AG04450 (cell line): ENCODE results near the gene VSTM2L. TPM values are rescaled to one million over a fixed set of nuclear protein-coding genes. Genes with fewer than 3 reads are reported as not detected.

Experiments
- CTCF ChIA-PET: fragments of 300-600, 350-600 bp; formaldehyde crosslinking; extraction: SDS; loops from one replicate; lab custom pipeline; 2022; ENCODE audit warnings: antibody characterized with exemption, inconsistent platforms; lab: Charles Lee
- POLR2A ChIA-PET: fragments of 350-600 bp; formaldehyde crosslinking; extraction: SDS; loops from one replicate; lab custom pipeline; 2021; ENCODE audit warnings: antibody characterized with exemption, inconsistent platforms; lab: Yijun Ruan, JAX
- DNase-seq: peaks from one replicate; pipeline ENCODE4 v3.0.0-alpha.2; 2011; ENCODE audit warnings: low read depth, low spot score
- H3K27ac ChIP-seq: one replicate; pipeline ENCODE4 v1.5.1; 2012; ENCODE audit warnings: low read depth, low read length, control low read depth
- H3K27me3 ChIP-seq: one replicate; pipeline ENCODE4 v1.6.0; 2012; ENCODE audit warnings: low read length; ENCODE audit not compliant: control insufficient read depth, insufficient read depth
- H3K4me3 ChIP-seq: 2 replicates; pipeline ENCODE4 v1.5.1; 2011; ENCODE audit warnings: mild to moderate bottlenecking, low read depth, low read length, control low read depth
- H3K9me3 ChIP-seq: 2 replicates; pipeline ENCODE4 v1.5.1; 2012; ENCODE audit warnings: low read length; ENCODE audit not compliant: control insufficient read depth, insufficient read depth
- polyA plus RNA-seq: library from polyadenylated mRNA; depleted of rRNA; stranded (reverse); fragments of >200 nt; gene quantifications from 2 replicates; pipeline ENCODE4 v1.2.3, GENCODE V29; 2011
- TF ChIP-seq, protein P1 (sequence below): IDR thresholded peaks from 2 replicates; pipeline ENCODE4 v1.5.1; 2011; ENCODE audit warnings: low read depth, low read length, control low read depth, inconsistent platforms

Gene VSTM2L
- polyA plus RNA-seq, 1 experiment: 0.25 TPM

DNA sequence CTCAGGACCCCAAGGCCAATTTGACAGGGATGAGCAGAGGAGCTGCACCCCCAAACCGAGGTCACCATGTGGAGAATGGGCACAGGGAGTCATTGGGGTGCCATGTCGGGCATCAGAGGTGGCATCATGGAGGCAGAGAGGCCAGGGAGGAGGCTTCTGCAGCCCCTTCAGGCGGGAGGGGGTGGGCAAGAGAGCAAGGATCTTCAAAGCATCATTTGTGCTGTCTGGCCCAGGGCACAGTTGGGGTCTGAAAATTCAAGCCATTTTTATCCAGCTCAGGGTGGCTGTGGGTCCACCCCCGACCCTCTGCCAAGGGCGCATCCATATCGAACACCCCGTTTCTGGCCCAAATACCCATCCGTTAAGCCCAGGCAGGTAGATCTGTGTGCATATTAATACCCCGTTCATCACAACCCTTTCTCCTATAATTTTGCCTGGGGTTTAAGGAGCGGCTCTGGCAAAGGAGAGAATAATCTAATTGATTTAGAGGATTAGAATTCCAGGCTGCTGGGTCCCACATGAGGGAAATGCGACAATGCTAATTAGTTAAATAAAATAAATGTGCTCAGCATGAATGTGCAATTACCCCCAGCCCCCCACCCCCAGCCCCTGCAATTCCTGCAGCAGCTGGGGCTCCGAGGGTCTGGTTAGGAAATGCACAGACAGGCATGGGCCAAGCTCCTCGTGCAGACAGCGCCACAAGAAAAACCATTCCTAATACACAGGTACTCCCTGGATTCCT is 31.9 kb downstream of the VSTM2L start:
- DNase-seq: no peak
- ChIA-PET CTCF (no interaction called here), POLR2A (no interaction called here)
- TF ChIP-seq, protein P1, sequence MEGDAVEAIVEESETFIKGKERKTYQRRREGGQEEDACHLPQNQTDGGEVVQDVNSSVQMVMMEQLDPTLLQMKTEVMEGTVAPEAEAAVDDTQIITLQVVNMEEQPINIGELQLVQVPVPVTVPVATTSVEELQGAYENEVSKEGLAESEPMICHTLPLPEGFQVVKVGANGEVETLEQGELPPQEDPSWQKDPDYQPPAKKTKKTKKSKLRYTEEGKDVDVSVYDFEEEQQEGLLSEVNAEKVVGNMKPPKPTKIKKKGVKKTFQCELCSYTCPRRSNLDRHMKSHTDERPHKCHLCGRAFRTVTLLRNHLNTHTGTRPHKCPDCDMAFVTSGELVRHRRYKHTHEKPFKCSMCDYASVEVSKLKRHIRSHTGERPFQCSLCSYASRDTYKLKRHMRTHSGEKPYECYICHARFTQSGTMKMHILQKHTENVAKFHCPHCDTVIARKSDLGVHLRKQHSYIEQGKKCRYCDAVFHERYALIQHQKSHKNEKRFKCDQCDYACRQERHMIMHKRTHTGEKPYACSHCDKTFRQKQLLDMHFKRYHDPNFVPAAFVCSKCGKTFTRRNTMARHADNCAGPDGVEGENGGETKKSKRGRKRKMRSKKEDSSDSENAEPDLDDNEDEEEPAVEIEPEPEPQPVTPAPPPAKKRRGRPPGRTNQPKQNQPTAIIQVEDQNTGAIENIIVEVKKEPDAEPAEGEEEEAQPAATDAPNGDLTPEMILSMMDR: no peak
- Histone ChIP-seq H3K9me3 (no peaks in the 10 kb centered on the region; the same call in 1 of the 2 replicates), H3K4me3 (no peak overlapping the region), H3K27ac (no peak overlapping the region), H3K27me3 (peaks cover 35% of the 10 kb centered on the region)

DNA sequence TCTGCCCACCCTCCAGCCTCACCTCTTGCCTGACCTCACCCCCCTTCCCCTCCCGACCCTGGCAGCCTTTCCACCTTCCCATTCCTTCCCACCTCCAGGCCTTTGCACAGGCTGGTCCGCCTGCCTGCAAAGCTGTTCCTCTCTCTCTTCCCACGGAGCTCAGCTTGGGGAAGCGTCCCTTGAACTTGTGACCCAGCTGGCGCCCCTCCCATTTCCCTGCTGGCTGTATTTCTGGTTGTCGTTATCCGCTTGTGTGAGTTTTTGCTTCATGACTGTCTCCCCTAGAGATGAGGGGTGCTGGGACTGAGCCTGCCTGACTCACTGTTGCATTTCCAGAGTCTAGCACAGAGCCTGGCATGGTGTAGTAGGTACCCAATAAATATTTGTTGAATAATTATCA is 32.5 kb downstream of the VSTM2L start:
- Histone ChIP-seq H3K27ac (no peak overlapping the region), H3K4me3 (no peak overlapping the region), H3K27me3 (peaks cover 31% of the 10 kb centered on the region), H3K9me3 (no peaks in the 10 kb centered on the region; the same call in 1 of the 2 replicates)
- POLR2A ChIA-PET: no interaction called here
- CTCF ChIA-PET: no interaction called here
- no peak for DNase-seq
- TF ChIP-seq, protein P1: no peak

DNA sequence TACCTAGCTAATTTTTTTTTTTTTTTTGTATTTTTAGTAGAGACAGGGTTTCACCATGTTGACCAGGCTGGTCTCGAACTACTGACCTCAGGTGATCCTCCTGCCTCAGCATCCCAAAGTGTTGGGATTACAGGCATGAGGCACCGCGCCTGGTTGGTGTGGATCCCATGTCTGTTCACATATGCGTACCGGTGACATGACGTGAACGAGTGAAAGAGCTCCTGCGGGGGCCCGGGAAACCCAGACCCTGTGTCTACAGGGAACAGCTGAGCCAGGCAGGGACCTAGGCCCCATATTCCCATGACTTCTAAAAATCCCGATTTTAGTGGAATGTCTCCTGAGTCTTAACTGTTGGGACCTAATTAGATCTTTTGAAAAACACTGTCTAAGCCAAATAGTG is 33.1 kb downstream of the VSTM2L start:
- DNase-seq: no peak
- CTCF ChIA-PET: no interaction called here
- H3K27me3 ChIP-seq: peaks cover 28% of the 10 kb centered on the region
- H3K9me3 ChIP-seq: no peaks in the 10 kb centered on the region; the same call in 1 of the 2 replicates
- H3K4me3 ChIP-seq: no peak overlapping the region
- no peak overlapping the region for H3K27ac ChIP-seq
- POLR2A ChIA-PET: no interaction called here
- TF ChIP-seq, protein P1: no peak

DNA sequence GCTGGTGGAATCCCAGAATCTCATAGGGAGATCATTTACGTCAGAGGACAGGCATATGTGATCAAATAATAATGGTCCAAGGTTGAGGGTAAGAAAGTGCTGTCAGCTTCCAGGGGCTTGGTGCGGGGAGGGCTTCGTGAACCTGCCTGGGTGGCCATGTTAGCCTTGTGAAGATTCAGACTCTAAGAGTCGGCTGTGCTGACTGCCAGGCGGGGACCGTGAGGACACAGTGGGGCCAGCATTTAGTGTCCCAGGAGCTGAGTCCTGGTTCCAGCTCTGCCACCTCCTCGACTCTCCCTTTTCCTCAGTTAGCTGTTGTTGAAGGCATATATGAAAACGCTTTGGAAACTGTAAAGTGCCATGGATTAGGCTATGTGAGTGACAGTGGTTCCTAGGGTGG is 33.5 kb downstream of the VSTM2L start:
- ChIA-PET POLR2A (no interaction called here), CTCF (no interaction called here)

DNA sequence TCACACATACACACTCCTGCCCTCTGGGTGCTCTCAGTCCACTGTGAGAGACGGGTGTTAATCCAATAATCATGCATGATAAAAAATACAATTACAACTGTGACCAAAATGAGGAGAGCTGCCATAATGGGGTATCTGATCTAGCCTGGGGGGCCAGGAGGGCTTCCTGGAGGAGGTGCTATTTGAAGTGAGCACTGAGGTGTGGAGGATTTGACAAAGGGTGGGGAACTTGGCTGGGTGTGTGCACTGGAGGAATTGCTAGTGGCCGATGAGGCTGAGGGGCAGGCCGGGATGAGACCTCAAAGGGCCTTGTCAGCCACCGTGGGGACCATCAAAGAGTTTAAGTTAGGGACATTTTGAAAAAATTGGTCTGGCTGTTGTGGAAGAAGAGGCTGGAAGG is 34.8 kb downstream of the VSTM2L start:
- no peak overlapping the region for H3K4me3 ChIP-seq
- TF ChIP-seq, protein P1: no peak
- peaks cover 21% of the 10 kb centered on the region for H3K27me3 ChIP-seq
- no peak overlapping the region for H3K27ac ChIP-seq
- no peaks in the 10 kb centered on the region; the same call in 1 of the 2 replicates for H3K9me3 ChIP-seq
- no peak for DNase-seq
- POLR2A ChIA-PET: no interaction called here
- CTCF ChIA-PET: interaction anchor here (0.5 kb wide), 1 partner anchor 55 kb away, joined by 4 read pairs; no protein-coding TSS in a partner anchor

More for the DNA sequence above, 33.5 kb downstream of the VSTM2L start:
- TF ChIP-seq, protein P1: no peak
- Histone ChIP-seq H3K27me3 (peaks cover 26% of the 10 kb centered on the region), H3K9me3 (no peaks in the 10 kb centered on the region; the same call in 1 of the 2 replicates), H3K27ac (no peak overlapping the region), H3K4me3 (no peak overlapping the region)
- no peak for DNase-seq
